Right atrium auricular region (tissue), 2 donors: ENCODE data around the gene SLC12A5. TPM values are rescaled to one million over a fixed set of nuclear protein-coding genes. Genes with fewer than 3 reads are reported as not detected.
"Not testable (repeated sequence)": the region's sequence is repeated elsewhere in the genome, so short reads cannot be mapped to it uniquely, and the experiment has no call there.

Experiments used
- DNase-seq: peaks from one replicate; pipeline ENCODE4 v3.0.0-alpha.2; 2019; ENCODE audit warnings: low spot score
- H3K27ac ChIP-seq, 2 donors: fragments of 200-600 bp; sonication (generic); 1 replicate in 1 of 2; 2 replicates in 1 of 2; pipeline ENCODE4 v1.5.1; 2016 to 2019
- H3K27me3 ChIP-seq, 2 donors: fragments of 200-600 bp; sonication (generic); one replicate each; pipeline versions ENCODE4 v1.5.1 to v1.6.0; 2017 to 2019
- H3K36me3 ChIP-seq: fragments of 200-600 bp; sonication (generic); one replicate; pipeline ENCODE4 v1.5.1; 2016
- H3K4me1 ChIP-seq, 2 donors: fragments of 200-600 bp; sonication (generic); one replicate each; pipeline versions ENCODE4 v1.5.1 to v1.6.0; 2017 to 2019
- H3K4me3 ChIP-seq, 2 donors: fragments of 200-600 bp; sonication (generic); 1 replicate in 1 of 2; 2 replicates in 1 of 2; pipeline ENCODE4 v1.5.1; 2017 to 2019; ENCODE audit warnings: mild to moderate bottlenecking in 1 of 2, moderate library complexity in 1 of 2
- H3K9me3 ChIP-seq, 2 donors: fragments of 200-600 bp; sonication (generic); one replicate each; pipeline ENCODE4 v1.5.1; 2019
- CTCF ChIP-seq, 2 donors: fragments of 200-600 bp; sonication (generic); IDR thresholded peaks; one replicate each; pipeline ENCODE4 v1.5.1; 2019; ENCODE audit warnings: antibody characterized with exemption in 2 of 2
- total RNA-seq, 2 donors: library from RNA; depleted of rRNA; stranded (reverse); fragments of >200 nt; gene quantifications; one replicate each; pipeline ENCODE4 v1.1.0, GENCODE V29; 2016

Gene SLC12A5
- total RNA-seq, 2 donors from 2014 or later, result not detected

GRCh38 chr20:45991616-45992015 lies 37.4 kb upstream of the SLC12A5 start:
- Histone ChIP-seq H3K36me3 (no peaks in the 10 kb centered on the region), H3K4me1 (no peaks in the 10 kb centered on the region), H3K4me3 (no peak overlapping the region), H3K27ac (no peak overlapping the region), H3K9me3 (no peaks in the 10 kb centered on the region), H3K27me3 (no peaks in the 10 kb centered on the region)
- no peak for TF ChIP-seq CTCF (IDR thresholded peaks at IDR 0.05)
- DNase-seq, result no peak

DNA sequence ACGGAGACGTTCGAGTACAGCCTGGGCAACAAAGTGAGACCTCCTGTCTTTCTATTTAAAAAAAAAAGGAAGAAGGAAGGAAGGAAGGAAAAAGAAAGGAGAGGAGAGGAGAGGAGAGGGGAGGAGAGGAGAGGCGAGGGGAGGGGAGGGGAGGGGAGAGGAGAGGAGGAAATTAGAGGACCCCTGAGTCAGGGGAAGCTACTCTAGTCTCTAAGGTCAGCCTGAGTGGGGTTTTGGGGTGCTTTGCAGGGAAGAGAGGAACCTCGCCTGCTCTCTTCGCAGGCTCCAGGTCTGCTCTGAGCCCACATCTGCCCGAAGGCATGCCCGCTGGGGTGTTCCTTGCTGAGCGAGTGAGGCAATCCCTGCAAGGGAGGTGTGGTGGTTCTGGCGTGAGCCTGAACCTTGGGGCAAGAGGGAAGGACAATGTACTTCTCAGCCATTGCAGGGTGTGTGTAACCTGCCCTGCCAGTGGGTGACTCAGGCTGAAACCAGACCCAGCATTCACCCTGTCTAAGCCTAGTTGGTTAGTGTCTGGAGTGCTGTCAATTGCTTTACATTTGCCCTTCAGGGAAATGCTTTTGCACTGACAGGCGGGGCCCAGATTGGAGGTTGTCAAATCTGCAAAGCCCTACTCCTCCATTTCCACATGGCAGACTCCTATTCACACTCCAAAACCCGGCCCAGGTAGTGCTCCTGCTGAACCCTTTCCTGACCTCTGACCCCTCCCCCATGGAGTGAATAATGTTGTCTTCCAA lies 35.6 kb upstream of the SLC12A5 start:
- Histone ChIP-seq H3K4me3 (no peak overlapping the region), H3K4me1 (no peaks in the 10 kb centered on the region), H3K36me3 (no peaks in the 10 kb centered on the region), H3K27ac (no peak overlapping the region), H3K27me3 (no peaks in the 10 kb centered on the region), H3K9me3 (no peaks in the 10 kb centered on the region)
- no peak for DNase-seq
- TF ChIP-seq CTCF (IDR thresholded peaks at IDR 0.05), result no peak

DNA sequence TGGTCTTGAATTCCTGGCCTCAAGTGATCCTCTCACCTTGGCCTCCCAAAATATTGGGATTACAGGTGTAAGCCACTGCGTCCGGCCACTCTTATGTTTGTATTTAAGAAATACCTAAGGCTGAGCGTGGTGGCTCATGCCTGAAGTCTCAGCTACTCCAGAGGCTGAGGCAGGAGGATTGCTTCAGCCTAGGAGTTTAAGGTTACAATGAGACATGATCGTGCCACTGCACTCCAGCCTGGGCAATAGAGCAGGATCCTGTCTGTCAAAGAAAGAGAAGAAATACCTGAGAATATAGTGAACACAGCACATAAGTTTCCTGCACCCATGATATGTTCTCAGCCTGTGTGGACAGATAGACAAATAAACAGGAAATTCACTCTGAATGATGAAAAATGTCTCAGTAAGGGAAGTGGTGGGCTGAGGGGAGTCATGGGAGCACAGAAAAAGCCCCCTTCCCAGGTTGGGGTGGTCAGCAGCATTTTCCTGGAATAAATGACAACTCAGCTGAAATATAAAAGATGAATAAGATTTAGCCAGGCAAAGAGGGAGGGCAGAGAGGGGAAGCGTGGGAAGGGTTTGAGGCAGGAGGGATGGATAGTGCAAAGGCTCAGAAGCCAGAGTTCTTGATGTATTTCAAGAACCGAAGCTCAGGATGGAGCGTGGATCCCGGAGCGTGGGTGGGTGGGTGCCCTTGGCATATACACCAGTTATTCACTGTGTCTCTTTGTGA lies 34.1 kb upstream of the SLC12A5 start:
- Histone ChIP-seq H3K9me3 (no peaks in the 10 kb centered on the region), H3K27ac (no peak overlapping the region), H3K27me3 (no peaks in the 10 kb centered on the region), H3K36me3 (no peaks in the 10 kb centered on the region), H3K4me1 (no peaks in the 10 kb centered on the region), H3K4me3 (no peak overlapping the region)
- TF ChIP-seq CTCF (IDR thresholded peaks at IDR 0.05), result no peak
- DNase-seq, result no peak

DNA sequence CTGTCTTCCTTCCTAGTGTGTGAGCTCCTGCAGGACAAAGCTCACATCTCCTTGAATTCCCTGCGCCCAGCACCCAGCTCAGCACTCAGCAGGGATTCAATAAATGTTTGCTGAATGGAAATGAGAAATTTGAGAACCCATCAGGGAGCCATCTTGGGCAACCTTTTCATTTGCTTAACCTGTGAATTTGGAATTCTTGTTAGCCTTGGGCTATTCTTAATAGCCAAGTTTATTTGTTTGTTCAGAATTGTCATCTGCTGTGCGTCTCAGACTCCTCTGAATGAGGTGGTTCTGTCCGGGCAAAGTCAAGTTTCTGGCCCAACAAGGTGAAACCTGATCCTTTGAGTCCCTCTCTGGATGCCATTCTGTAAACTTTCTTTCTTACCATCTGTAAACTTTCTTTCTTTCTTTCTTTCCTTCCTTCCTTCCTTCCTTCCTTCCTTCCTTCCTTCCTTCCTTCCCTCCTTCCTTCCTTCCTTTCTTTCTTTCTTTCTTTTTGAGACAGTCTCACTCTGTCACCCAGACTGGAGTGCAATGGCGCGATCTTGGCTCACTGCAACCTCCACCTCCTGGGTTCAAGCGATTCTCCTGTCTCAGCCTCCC lies 33.4 kb upstream of the SLC12A5 start:
- not testable (repeated sequence) for H3K9me3 ChIP-seq, H3K27me3 ChIP-seq, DNase-seq, H3K4me3 ChIP-seq, H3K4me1 ChIP-seq, H3K36me3 ChIP-seq, H3K27ac ChIP-seq

GRCh38 chr20:45997187-45997586 lies 31.8 kb upstream of the SLC12A5 start:
- no peak for TF ChIP-seq CTCF (IDR thresholded peaks at IDR 0.05)
- H3K27me3 ChIP-seq, result no peaks in the 10 kb centered on the region
- no peaks in the 10 kb centered on the region for H3K9me3 ChIP-seq
- H3K4me1 ChIP-seq, result peaks cover 0 to 9% of the 10 kb centered on the region in 2 donors
- DNase-seq, result no peak
- no peak overlapping the region for H3K27ac ChIP-seq
- no peak overlapping the region for H3K4me3 ChIP-seq
- H3K36me3 ChIP-seq, result no peaks in the 10 kb centered on the region

DNA sequence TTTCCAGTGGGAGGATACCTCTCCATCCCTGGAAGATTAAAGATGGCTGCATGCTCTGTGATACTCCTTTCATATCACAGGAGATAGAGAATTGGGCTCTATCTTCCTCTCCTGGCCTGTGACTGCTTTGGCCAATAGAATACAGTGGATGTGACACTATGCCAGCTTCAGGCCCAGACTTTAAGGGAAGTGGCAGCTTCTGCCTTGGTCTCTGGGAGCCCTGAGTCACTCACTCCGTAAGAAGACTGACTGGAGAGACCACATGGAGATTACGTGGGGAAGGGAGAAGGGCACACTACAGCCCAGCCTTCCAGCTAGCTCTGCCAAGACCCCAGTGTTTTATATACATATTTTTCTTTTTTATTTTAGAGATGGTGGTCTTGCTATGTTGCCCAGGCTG lies 30.7 kb upstream of the SLC12A5 start:
- H3K27me3 ChIP-seq, result no peaks in the 10 kb centered on the region
- no peak overlapping the region for H3K4me3 ChIP-seq
- no peaks in the 10 kb centered on the region for H3K9me3 ChIP-seq
- DNase-seq, result no peak
- no peak overlapping the region for H3K27ac ChIP-seq
- peaks cover 0 to 9% of the 10 kb centered on the region in 2 donors for H3K4me1 ChIP-seq
- no peak for TF ChIP-seq CTCF (IDR thresholded peaks at IDR 0.05)
- H3K36me3 ChIP-seq, result no peaks in the 10 kb centered on the region
